GM10266 (cell line): ENCODE results near the gene HCRTR1.

Experiments
- DNase-seq: peaks from one replicate; pipeline ENCODE4 v3.0.0; 2012; ENCODE audit errors: extremely low spot score
- TF ChIP-seq, protein P1 (sequence below): IDR thresholded peaks from 2 replicates; pipeline ENCODE4 v1.5.1; 2012; ENCODE audit warnings: mild to moderate bottlenecking, low read depth; ENCODE audit not compliant: control insufficient read depth, insufficient read depth; ENCODE audit errors: missing control alignments

Gene HCRTR1

DNA sequence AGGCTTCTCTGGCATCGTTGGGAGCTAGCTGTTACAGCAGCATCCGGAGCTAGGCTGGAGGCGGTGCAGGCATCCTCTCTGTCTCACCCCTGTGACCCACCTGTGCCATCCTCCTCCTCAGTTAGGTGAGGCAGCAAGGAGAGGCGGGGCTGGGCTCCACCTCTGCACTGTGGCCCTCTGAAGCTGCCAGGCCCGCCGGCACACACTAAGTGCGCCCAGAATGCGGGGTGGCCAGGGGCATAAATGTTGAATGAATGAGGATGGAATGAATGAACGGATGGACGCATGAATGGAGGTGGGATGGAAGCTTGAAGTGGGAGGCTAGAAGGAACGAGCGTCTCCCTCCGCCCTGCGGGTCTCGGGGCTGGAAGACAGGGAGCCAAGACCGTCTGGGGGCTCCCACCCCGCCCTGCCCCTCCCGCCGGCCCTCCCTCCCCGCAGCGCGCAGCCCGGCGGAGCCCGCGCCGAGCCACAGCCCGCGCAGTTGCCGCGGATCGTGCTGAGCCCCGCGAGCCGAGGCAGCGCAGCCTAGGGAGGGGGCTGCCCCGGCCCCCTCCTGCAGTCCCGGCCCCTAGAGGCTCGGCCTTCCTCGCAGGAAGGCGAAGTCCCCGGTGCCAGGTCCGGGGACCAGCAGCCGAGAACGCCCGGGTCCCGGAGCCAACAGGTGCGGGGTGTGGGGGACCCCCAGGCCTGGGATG, at the start of gene HCRTR1:
HCRTR1 (plus strand) TSS at position 472 of the 698 bp plus-strand sequence. CDS start 1,504 bp downstream, outside the sequence.
- DNase-seq: no peak

DNA sequence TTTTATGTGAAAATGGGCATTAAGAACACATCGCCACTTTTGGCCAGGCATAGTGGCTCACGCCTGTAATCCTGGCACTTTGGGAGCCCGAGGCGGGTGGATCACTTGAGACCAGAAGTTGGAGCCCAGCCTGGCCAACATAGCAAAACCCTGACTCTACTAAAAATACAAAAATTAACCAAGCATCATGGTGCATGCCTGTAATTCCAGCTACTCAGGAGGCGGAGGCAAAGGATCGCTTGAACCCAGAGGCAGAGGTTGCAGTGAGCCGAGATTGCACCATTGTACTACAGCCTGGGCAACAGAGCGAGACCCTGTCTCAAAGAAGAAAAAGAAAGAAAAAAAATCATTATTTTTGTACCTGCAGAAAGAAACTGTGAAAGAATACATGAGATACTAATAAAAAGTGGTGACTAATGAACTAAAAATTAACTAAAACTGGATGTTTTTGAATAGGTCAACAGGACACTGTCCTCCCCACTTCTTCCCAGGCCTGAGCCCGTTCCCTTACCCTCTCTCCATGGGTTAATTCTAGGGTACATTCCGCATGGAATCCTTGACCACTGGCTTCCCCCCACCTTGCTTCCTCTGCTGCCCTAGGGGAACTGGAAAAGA, 49.4 kb upstream of the HCRTR1 start:
- TF ChIP-seq, protein P1, sequence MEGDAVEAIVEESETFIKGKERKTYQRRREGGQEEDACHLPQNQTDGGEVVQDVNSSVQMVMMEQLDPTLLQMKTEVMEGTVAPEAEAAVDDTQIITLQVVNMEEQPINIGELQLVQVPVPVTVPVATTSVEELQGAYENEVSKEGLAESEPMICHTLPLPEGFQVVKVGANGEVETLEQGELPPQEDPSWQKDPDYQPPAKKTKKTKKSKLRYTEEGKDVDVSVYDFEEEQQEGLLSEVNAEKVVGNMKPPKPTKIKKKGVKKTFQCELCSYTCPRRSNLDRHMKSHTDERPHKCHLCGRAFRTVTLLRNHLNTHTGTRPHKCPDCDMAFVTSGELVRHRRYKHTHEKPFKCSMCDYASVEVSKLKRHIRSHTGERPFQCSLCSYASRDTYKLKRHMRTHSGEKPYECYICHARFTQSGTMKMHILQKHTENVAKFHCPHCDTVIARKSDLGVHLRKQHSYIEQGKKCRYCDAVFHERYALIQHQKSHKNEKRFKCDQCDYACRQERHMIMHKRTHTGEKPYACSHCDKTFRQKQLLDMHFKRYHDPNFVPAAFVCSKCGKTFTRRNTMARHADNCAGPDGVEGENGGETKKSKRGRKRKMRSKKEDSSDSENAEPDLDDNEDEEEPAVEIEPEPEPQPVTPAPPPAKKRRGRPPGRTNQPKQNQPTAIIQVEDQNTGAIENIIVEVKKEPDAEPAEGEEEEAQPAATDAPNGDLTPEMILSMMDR: no peak
- no peak for DNase-seq

More for the DNA sequence above, at the start of gene HCRTR1:
- TF ChIP-seq, protein P1: no peak

DNA sequence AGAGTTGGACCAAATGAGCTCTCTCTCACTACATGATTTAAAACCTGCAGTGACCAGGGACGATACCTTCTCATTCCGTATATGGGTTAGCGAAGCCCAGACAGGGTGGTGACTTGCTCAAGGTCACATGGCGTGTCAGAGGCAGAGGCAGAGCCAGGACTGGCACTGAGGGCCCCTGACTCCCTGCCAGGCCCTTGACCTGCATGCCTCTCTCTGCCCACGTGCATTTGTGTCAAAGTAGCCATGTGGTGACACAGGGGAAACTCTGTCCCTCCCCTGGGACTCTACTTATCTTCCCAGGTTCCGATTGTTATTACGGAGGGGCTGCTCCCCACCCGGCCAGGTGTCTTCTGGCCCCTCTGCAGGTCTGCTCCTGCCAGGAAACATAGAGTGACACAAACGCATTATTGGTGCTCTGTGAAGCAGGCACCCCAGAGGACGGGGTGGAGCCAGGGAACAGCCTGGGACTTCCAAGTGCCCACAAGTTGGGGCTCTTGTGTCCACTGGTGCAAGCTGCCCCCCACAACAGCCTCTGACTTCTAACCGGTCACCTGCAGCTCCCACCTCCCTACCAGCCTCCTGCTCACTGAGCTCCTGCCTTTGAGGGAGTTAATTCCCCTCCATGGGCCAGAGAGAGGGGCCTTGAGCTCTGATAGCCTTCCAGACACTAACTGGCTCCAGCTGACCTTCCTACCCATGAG, 48.4 kb upstream of the HCRTR1 start:
- peak; percentile 5 for DNase-seq
- TF ChIP-seq, protein P1: no peak

DNA sequence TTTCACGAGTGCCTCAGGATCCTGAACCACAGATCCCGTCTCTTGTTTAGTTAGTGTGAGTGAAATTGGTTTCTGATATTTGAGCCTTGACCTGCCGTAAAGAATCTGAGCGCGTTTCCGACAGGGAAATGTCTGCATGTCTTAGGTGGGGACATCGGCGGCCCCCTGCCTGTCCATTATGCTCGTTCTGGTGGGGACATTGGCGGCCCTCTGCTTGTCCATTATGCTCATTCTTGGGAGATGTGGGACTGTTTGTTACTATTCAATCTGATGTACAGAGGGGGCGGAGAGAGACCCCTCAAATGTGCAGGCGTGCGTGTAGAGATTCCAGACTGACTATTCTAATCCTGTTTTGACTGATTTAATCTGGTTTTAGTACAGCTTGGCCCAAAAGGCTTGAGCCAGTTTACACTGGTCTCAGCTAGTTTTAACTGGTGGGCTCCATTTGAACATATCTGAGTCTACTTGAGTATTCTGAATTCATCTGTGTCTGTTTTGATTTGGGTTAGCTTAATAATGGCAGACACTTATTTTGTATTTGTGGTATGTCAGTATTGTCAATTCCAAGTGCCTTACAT, 47.8 kb upstream of the HCRTR1 start:
- no peak for DNase-seq
- TF ChIP-seq, protein P1: no peak

DNA sequence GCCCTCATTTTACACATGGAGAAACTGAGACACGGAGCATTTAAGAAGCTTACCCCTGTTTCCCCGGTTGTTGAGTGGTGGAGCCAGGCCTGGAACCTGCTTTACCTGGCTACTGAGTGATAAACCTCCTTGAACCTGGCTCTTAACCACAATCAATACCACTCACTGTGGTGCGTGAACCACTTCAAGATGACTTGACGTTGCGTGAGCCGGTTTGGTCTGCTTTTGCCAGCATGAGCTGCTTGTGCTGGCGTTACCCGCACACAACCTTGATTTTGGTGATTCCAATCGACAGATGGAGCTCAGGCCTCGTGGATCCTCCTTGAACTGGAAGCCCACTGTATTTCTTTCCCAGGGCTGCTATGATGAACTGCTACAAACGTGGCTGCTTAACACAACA, 47.3 kb upstream of the HCRTR1 start:
- TF ChIP-seq, protein P1: no peak
- DNase-seq: no peak

DNA sequence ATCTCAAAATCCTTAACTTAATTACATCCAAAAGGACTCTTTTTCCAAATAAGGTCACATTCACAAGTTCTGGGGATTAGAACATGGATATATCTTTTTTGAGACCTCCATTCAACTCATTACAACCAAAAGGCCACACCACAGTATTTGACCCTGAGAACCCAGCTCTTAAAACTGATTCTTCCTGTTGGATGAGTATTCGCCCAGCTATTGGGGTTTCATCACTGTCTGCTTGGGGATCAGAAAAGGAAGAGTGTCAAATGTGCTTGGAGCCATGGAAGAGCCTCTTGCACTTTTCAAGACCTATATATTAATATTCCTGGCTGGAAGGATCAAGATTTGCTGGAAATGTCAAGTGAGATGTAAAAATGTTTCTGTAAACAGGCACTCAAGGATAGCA, 46.6 kb upstream of the HCRTR1 start:
- no peak for DNase-seq
- TF ChIP-seq, protein P1: no peak
